GM08714 (cell line): ENCODE data around the gene TRIM39.

Source experiments
- H3K4me3 ChIP-seq: fragments of 200-500 bp; sonication (Bioruptor generic); 2 replicates; pipeline ENCODE4 v1.5.1; 2014; ENCODE audit warnings: mild to moderate bottlenecking, low read length, inconsistent platforms
- ZNF274 ChIP-seq: IDR thresholded peaks from 2 replicates; pipeline ENCODE4 v1.6.1; 2012; ENCODE audit warnings: mild to moderate bottlenecking, low read depth, low read length

The TRIM39 gene

DNA sequence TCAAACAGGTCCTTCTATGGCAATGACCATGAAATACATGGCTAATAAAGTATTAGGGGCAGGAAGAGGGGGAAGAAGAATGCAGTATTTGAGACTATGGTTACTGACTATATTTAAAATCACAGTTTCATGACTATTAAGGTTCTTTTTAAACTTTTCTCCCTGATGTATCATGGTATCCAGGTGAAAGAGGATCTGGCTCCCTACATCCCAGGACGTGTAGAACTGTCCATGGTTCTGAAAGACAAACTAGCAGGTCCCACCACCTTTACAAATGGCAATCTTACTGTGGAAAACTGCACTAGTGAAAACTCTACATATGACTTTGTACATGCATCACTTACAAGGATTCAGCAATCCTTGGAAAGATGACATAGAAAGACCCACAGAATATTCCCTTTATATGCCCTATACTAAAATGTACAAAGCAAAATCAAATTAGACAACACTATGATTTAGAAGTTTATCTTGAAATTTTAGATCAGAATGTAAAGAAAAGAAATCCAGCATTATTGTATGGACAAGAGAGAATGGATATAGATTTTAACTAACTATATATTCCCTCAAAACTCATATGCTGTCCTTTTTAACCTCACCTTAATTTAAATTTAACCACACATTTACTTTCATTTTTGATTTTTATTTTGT, 51.7 kb downstream of the TRIM39 start:
- TF ChIP-seq ZNF274 = no peak
- no peak overlapping the region for H3K4me3 ChIP-seq

DNA sequence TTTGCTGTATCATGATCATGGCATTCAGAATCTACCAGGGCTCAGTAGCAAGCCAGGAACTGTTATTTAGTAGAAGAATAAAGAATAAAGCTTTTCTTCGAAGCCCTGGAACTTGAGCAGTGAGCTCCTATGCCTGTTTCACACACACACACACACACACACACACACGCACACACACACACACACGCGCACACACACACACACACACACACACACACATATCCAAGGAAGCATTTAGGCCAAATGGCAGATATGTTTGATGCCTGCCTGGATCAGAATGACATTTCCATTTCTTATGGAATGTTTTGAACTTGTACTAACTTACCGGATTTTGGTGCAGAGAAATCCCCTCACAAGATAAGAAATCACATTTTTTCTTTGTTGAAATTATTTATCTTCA, 53.7 kb downstream of the TRIM39 start:
- no peak overlapping the region for H3K4me3 ChIP-seq

DNA sequence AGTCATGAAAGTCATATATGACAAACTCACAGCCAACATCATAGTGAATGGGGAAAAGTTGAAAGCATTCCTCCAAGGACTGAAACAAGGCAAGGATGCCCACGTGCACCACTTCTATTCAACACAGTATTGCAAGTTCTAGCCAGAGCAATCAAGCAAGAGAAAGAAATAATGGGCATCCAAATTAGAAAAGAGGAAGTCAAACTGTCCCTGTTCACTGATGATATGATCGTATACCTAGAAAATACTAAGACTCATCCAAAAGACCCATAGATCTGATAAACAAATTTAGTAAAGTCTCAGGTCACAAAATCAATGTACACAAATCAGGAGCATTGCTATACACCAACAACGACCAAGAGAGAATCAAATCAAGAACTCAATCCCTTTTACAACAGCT, 59.4 kb downstream of the TRIM39 start:
- H3K4me3 ChIP-seq = no peak overlapping the region
- no peak for TF ChIP-seq ZNF274

More for the DNA sequence above, 53.7 kb downstream of the TRIM39 start:
- TF ChIP-seq ZNF274 = no peak

DNA sequence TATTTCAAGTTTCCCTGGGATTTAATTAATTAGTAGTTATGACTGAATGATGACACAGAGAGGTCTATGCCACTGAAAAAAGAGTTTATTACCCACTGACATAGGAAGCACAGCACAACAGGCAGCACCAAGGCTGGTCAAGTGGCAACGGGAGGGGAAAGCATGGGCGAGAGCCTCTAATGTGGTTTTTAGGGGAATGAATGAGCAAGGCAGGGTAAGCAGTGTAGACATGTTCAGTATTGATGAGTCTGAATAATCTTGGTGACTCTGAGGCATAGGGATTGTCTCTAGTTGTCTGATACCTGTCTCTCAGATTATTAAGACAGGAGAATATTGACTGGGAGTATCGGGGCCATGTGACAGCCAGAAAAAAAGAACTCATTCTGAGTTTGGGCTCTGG, 64.5 kb downstream of the TRIM39 start:
- H3K4me3 ChIP-seq = no peak overlapping the region
- TF ChIP-seq ZNF274 = no peak
